Measurements from ENCODE around the gene MYH9.
A peak's percentile ranks its signal among the peaks of the same experiment; 100 is the strongest.

Gene MYH9

GRCh38 chr22:36365020-36365411, 22.8 kb downstream of the MYH9 start (continued):
- peak; percentile 75; the same call in 1 of the 2 replicates for TF ChIP-seq BCL11A (tag by site-specific recombination; IDR thresholded peaks at IDR 0.05; ENCODE audit: low read depth)
- TF ChIP-seq ZIC2 (tag by site-specific recombination; IDR thresholded peaks at IDR 0.05), result no peak
- TF ChIP-seq ZNF518A (tag by site-specific recombination; conservative IDR thresholded peaks at IDR 0.05; ENCODE audit: low read depth), result no peak
- no peak for TF ChIP-seq YY2 (tag by site-specific recombination; IDR thresholded peaks at IDR 0.05)
- TF ChIP-seq ZNF501 (tag by site-specific recombination; IDR thresholded peaks at IDR 0.05), result no peak
- TF ChIP-seq SP7 (tag by site-specific recombination; IDR thresholded peaks at IDR 0.05), result peak; percentile 97
- no peak for TF ChIP-seq ZNF350 (tag by site-specific recombination; IDR thresholded peaks at IDR 0.05)
- TF ChIP-seq FEZF1 (tag by site-specific recombination; IDR thresholded peaks at IDR 0.05), result peak; percentile 69
- no peak for TF ChIP-seq KLF16 (tag by site-specific recombination; IDR thresholded peaks at IDR 0.05)
- TF ChIP-seq ZNF37A (tag by site-specific recombination; IDR thresholded peaks at IDR 0.05), result no peak
- TF ChIP-seq ZNF416 (tag by site-specific recombination; IDR thresholded peaks at IDR 0.05), result no peak
- TF ChIP-seq ZNF792 (tag by site-specific recombination; IDR thresholded peaks at IDR 0.05), result no peak
- TF ChIP-seq, protein P1, sequence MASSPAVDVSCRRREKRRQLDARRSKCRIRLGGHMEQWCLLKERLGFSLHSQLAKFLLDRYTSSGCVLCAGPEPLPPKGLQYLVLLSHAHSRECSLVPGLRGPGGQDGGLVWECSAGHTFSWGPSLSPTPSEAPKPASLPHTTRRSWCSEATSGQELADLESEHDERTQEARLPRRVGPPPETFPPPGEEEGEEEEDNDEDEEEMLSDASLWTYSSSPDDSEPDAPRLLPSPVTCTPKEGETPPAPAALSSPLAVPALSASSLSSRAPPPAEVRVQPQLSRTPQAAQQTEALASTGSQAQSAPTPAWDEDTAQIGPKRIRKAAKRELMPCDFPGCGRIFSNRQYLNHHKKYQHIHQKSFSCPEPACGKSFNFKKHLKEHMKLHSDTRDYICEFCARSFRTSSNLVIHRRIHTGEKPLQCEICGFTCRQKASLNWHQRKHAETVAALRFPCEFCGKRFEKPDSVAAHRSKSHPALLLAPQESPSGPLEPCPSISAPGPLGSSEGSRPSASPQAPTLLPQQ (tag by site-specific recombination; IDR thresholded peaks at IDR 0.05), result no peak
- TF ChIP-seq IKZF3 (tag by site-specific recombination; IDR thresholded peaks at IDR 0.05), result no peak
- TF ChIP-seq SP2 (tag by site-specific recombination; IDR thresholded peaks at IDR 0.05), result peak; percentile 72
- no peak for TF ChIP-seq SETDB1 (IDR thresholded peaks at IDR 0.05; ENCODE audit: insufficient read length, low read length)
- TF ChIP-seq, protein P2, sequence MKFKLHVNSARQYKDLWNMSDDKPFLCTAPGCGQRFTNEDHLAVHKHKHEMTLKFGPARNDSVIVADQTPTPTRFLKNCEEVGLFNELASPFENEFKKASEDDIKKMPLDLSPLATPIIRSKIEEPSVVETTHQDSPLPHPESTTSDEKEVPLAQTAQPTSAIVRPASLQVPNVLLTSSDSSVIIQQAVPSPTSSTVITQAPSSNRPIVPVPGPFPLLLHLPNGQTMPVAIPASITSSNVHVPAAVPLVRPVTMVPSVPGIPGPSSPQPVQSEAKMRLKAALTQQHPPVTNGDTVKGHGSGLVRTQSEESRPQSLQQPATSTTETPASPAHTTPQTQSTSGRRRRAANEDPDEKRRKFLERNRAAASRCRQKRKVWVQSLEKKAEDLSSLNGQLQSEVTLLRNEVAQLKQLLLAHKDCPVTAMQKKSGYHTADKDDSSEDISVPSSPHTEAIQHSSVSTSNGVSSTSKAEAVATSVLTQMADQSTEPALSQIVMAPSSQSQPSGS (tag by site-specific recombination; IDR thresholded peaks at IDR 0.05; ENCODE audit: low read depth), result peak; percentile 56; the same call in 1 of the 2 replicates
- no peak for TF ChIP-seq ZNF214 (tag by site-specific recombination; IDR thresholded peaks at IDR 0.05; ENCODE audit: borderline replicate concordance)
- TF ChIP-seq GLIS2 (tag by site-specific recombination; IDR thresholded peaks at IDR 0.05), result peak; percentile 66
- TF ChIP-seq, protein P3, sequence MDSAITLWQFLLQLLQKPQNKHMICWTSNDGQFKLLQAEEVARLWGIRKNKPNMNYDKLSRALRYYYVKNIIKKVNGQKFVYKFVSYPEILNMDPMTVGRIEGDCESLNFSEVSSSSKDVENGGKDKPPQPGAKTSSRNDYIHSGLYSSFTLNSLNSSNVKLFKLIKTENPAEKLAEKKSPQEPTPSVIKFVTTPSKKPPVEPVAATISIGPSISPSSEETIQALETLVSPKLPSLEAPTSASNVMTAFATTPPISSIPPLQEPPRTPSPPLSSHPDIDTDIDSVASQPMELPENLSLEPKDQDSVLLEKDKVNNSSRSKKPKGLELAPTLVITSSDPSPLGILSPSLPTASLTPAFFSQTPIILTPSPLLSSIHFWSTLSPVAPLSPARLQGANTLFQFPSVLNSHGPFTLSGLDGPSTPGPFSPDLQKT (IDR thresholded peaks at IDR 0.05; ENCODE audit: borderline replicate concordance, low read depth, low read length), result no peak
- TF ChIP-seq ZNF341 (tag by site-specific recombination; IDR thresholded peaks at IDR 0.05; ENCODE audit: low read depth), result no peak
- TF ChIP-seq ZNF791 (tag by site-specific recombination; IDR thresholded peaks at IDR 0.05), result no peak
- TF ChIP-seq, protein P4, sequence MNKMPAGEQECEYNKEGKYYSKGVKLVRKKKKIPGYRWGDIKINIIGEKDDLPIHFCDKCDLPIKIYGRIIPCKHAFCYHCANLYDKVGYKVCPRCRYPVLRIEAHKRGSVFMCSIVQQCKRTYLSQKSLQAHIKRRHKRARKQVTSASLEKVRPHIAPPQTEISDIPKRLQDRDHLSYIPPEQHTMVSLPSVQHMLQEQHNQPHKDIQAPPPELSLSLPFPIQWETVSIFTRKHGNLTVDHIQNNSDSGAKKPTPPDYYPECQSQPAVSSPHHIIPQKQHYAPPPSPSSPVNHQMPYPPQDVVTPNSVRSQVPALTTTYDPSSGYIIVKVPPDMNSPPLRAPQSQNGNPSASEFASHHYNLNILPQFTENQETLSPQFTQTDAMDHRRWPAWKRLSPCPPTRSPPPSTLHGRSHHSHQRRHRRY (tag by site-specific recombination; IDR thresholded peaks at IDR 0.05), result no peak
- TF ChIP-seq, protein P5, sequence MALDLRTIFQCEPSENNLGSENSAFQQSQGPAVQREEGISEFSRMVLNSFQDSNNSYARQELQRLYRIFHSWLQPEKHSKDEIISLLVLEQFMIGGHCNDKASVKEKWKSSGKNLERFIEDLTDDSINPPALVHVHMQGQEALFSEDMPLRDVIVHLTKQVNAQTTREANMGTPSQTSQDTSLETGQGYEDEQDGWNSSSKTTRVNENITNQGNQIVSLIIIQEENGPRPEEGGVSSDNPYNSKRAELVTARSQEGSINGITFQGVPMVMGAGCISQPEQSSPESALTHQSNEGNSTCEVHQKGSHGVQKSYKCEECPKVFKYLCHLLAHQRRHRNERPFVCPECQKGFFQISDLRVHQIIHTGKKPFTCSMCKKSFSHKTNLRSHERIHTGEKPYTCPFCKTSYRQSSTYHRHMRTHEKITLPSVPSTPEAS (tag by site-specific recombination; IDR thresholded peaks at IDR 0.05), result no peak
- peak; percentile 68 for TF ChIP-seq ZNF660 (tag by site-specific recombination; IDR thresholded peaks at IDR 0.05)
- no peak for TF ChIP-seq ZNF2 (tag by site-specific recombination; IDR thresholded peaks at IDR 0.05)
- no peak for TF ChIP-seq ZNF146 (tag by site-specific recombination; IDR thresholded peaks at IDR 0.05)
- no peak for TF ChIP-seq ZNF280C (tag by site-specific recombination; IDR thresholded peaks at IDR 0.05)

Measured in HEK293 (cell line).